Astrocyte of the cerebellum (primary cell): ENCODE results near the gene TWNK.

Experiments
- DNase-seq: peaks from one replicate; pipeline ENCODE4 v3.0.0-alpha.2; 2011; ENCODE audit warnings: low read depth
- H3K4me3 ChIP-seq: 2 replicates; pipeline ENCODE4 v1.5.1; 2011; ENCODE audit warnings: mild to moderate bottlenecking, low read depth, low read length, moderate library complexity
- in situ Hi-C: cut with HindIII; loops from 2 replicates; pipeline ENCODE4 v1.10.0; 2017; ENCODE audit warnings: low sequenced_read_pairs
- TF ChIP-seq, protein P1 (sequence below): IDR thresholded peaks from 2 replicates; pipeline ENCODE4 v1.5.1; 2012; ENCODE audit warnings: low read length, low read depth, moderate library complexity, mild to moderate bottlenecking; ENCODE audit errors: missing control alignments

TWNK gene

GRCh38 chr10:101029520-101030295, 42.4 kb downstream of the TWNK start:
- TF ChIP-seq, protein P1, sequence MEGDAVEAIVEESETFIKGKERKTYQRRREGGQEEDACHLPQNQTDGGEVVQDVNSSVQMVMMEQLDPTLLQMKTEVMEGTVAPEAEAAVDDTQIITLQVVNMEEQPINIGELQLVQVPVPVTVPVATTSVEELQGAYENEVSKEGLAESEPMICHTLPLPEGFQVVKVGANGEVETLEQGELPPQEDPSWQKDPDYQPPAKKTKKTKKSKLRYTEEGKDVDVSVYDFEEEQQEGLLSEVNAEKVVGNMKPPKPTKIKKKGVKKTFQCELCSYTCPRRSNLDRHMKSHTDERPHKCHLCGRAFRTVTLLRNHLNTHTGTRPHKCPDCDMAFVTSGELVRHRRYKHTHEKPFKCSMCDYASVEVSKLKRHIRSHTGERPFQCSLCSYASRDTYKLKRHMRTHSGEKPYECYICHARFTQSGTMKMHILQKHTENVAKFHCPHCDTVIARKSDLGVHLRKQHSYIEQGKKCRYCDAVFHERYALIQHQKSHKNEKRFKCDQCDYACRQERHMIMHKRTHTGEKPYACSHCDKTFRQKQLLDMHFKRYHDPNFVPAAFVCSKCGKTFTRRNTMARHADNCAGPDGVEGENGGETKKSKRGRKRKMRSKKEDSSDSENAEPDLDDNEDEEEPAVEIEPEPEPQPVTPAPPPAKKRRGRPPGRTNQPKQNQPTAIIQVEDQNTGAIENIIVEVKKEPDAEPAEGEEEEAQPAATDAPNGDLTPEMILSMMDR: no peak
- H3K4me3 ChIP-seq: no peak overlapping the region
- DNase-seq: no peak
- in situ Hi-C loops: loop anchor here (5.0 kb wide), 1 partner anchor 32 kb away; the partner anchor contains the start of gene LZTS2

DNA sequence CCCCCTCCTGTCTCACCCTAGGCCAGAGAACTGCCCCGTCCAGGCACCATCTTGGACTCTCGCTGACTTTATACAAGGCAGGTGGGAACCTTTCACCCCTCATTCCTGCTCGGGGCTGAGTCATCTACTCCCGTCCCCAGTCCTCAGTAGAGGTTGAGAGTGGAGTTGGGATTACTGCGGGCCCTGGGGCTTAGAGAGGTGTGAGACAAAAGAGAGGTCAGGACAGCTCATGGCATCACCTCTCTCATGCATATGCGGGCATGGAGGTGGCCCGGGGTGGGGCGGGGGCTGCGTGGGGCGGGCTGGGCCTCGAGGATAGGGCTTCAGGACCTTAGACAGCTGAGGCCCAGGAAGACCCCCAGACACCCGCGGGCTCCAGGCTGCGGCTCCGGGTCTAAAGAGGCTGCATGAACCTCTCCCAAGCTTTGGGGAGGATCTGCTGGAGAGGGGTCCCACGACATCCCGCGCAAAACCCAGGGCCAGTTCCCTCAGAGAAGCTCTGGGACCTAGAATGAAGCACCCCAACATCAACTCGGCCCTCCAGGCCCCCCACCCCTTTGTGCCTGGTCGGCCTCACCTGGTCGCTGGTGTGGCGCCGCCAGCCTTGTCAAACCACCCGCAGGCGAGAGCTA, 43.3 kb downstream of the TWNK start:
- in situ Hi-C loops: loop anchor here (5.0 kb wide), 1 partner anchor 33 kb away; the partner anchor contains the start of gene LZTS2
- no peak for DNase-seq
- TF ChIP-seq, protein P1: no peak
- peak overlapping the region; percentile 88 for H3K4me3 ChIP-seq

- peak; percentile 76 for DNase-seq
- peak within 1 kb of the TSS; percentile 88 for H3K4me3 ChIP-seq
- in situ Hi-C loops: loop anchor here (5.0 kb wide), 1 partner anchor 34 kb away; the partner anchor contains the start of gene LZTS2
- TF ChIP-seq, protein P1: no peak
These were observed 43.9 kb downstream of the TWNK start, which contains the start of the genes PDZD7 and SFXN3 for GRCh38 chr10:101031128-101031795. Gene PDZD7 (minus strand): TSS chr10:101031129. CDS start chr10:101030219, 910 bp downstream. Gene SFXN3 (plus strand): TSS chr10:101031234. CDS start chr10:101034695, 3,461 bp downstream.

DNA sequence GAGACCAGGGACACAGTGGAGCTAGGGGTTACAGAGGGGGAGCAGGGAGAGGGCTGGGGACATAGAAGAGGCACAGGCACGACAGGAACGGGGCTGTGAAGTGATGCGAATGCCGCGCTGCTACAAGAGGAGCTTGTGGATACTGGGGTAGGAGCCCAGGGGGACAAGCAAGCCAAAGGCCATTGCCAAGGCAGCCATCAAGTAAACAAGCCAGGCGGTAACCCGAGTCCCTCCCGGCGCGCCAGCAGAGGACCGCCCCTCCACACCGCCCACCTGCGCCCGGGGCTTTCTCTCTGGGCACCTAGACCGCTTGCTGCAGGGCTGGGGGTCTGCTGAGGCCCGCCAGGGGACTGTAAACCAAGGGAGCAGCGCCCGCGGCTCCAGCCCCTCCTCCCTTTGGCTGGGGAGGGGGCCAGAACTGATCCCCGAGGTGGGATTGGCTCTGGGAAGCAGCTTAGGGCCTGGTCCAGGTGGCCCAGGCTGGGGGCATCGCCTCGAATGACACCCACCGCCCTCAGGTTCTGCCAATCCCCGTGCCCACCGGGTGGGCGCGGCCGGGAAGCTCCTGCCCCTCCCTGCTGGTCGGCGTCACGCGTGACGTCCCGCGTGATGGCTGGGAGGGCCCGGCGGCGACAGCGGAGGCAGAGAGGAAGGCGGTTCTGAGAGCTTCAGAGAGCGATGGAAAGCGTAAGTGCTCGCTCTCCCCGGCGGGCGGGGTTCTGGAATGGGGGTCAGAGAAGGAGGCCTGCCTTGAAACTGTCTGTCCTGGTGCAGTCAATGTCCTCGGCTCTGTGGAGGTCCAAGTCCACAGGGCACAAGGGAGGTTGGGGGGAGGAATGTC, 44.7 kb downstream of the TWNK start:
- DNase-seq: no peak
- in situ Hi-C loops: loop anchor here (5.0 kb wide), 1 partner anchor 35 kb away; the partner anchor contains the start of gene LZTS2
- H3K4me3 ChIP-seq: peak overlapping the region; percentile 88
- TF ChIP-seq, protein P1: no peak

DNA sequence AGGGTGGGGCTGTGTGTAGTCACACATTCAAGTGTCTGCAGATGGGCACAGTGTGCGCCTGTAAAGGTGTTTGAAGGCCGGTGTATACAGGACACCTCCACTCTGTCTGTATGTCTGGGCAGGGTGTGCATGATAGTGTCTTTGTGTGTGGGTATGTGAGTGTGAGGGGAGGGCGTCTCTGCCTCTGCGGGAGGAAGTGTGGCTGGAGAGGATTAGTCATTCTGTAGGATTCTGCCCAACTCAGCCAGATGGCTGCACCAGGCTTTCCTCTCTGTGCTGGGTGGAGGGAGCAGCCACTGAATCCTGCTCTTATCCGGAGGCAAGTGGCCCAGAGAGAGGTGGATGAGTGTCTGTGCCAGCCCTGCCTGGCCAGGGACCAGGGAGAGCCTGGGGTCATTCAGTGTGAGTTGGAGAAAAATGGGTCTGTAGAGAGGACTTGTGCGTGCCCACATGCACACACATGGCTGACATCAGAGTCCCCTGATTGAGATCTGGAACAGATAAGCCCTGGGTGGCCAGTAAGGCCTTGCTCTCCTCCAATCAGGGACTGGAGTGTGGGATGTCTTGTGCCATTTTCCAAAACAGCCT, 45.4 kb downstream of the TWNK start:
- DNase-seq: peak; percentile 75
- TF ChIP-seq, protein P1: no peak
- in situ Hi-C loops: loop anchor here (5.0 kb wide), 1 partner anchor 35 kb away; the partner anchor contains the start of gene LZTS2
- H3K4me3 ChIP-seq: peak overlapping the region; percentile 88
